SK-N-SH treated with all-trans-retinoic acid at 6 μM for 48 hours (cell line): ENCODE results near the gene KATNAL1.

Experiments used
- CSDC2 ChIP-seq: fragments of 250-450 bp; sonication (Bioruptor Pico); IDR thresholded peaks from 2 replicates; pipeline ENCODE4 v1.5.0; 2020; ENCODE audit warnings: mild to moderate bottlenecking, moderate library complexity
- OSR1 ChIP-seq: fragments of 250-450 bp; sonication (Bioruptor Pico); IDR thresholded peaks from 2 replicates; pipeline ENCODE4 v1.8.0; 2022; ENCODE audit warnings: moderate library complexity, mild to moderate bottlenecking, inconsistent platforms
- RARB ChIP-seq: fragments of 250-450 bp; sonication (Bioruptor Pico); IDR thresholded peaks from 2 replicates; pipeline ENCODE4 v1.8.0; 2021; ENCODE audit warnings: mild to moderate bottlenecking, moderate library complexity
- ZC3H10 ChIP-seq: fragments of 250-450 bp; sonication (Bioruptor Pico); IDR thresholded peaks from 2 replicates; pipeline ENCODE4 v1.5.1; 2021; ENCODE audit warnings: mild to moderate bottlenecking, moderate library complexity
- ZNF70 ChIP-seq: fragments of 450-650 bp; formaldehyde crosslinking; IDR thresholded peaks from 2 replicates; pipeline ENCODE4 v1.5.0; 2020; ENCODE audit warnings: mild to moderate bottlenecking, moderate library complexity

DNA sequence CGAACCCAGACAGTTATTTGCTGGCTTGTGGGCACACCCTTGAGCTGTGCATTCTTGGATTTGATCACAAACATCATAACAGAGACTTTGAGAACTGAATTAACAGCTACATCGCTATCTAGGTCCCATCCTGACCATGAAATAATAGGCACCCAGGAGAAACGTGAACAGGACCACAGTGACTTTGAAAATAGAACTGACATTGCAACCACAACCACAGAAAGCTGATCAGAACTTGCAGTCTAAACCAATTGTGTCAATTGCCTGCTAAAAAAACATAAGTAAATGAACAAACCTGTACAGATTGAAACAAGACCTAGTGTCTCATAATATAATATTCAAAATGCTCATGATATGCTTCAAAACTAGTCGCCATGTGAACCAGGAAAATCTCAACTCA lies 18.3 kb upstream of the KATNAL1 start:
- TF ChIP-seq ZC3H10: no peak
- no peak for TF ChIP-seq CSDC2 (CRISPR knock-in tag)
- no peak for TF ChIP-seq ZNF70 (CRISPR knock-in tag)
- TF ChIP-seq RARB: no peak
- no peak for TF ChIP-seq OSR1
